Stimulated activated CD4-positive, alpha-beta T cell treated with anti-CD3 and anti-CD28 coated beads, TNF-alpha, amount 100 ng/mL, for 48 hours (primary cell): ENCODE measurements around the gene TRIM15.
"Not testable (repeated sequence)": the region's sequence is repeated elsewhere in the genome, so short reads cannot be mapped to it uniquely, and the experiment has no call there.

Source experiments
- DNase-seq, 3 donors: peaks; one replicate each; pipeline ENCODE4 v3.0.0-alpha.2; 2020; ENCODE audit warnings: low read depth in 3 of 3

The TRIM15 gene

DNA sequence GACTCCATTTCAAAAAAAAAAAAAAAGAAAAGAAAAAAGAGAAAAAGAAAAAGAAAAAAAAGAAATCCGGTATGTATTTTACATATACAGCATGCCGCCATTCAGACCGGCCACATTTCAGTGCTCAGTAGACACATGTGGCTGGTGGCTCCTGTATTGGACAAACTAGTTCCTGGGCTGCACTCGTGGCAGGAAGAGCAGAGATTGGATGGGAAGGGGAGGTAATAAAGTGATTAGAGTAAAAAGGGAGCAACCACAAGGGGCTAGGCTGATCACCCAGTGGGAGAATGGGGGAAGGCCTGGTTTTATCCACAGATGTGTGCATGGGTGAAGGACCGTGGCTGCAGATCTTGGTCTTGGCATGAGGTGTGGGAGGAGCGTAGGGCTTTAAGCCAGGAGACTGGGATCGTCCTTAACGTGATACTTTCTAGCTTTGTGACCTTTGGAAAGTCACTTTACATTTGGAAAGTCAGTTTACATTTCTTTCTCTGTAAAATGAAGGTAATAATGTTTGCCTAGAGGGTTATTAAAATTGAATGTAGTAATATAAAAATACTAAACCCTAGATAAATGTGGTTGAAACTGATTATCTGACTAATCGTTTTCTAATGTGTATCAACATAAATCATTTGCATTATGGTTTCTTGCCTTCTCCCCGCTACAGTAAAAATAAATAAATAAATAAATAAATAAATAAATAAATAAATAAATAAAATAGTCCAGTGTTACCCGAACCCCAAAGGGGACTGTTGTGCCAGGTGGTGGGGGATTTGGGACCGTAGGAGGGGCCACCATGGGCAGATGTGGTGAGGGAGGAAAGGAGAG is 869 bp upstream of the TRIM15 start:
- DNase-seq: no peak

- DNase-seq: no peak
These were observed 740 bp downstream of the TRIM15 start for GRCh38 chr6:30163918-30164654.

- DNase-seq: no peak
These were observed 1.4 kb downstream of the TRIM15 start for GRCh38 chr6:30164714-30165113.

- DNase-seq: not testable (repeated sequence)
These were observed 1.9 kb downstream of the TRIM15 start for GRCh38 chr6:30165238-30165637.

- DNase-seq: no peak
These were observed 3.8 kb downstream of the TRIM15 start for GRCh38 chr6:30167101-30167500.

DNA sequence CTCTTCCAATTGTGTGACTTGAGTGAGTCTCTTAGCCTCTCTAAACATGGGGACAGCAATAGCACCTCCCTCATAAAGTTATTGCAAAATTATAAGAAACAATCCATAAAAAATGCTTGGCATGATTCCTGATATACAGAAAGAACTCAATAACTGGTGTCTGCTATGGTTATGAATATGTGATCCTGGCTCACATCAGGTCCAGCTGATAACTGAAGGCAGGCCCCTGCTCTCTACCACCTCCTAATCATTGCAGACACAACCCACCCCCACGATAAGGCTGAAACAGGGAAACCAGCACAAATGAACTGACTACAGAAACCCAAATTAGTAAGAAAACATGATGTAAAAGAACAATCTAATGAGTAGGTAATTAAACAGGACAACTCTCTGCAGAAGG is 5.4 kb downstream of the TRIM15 start:
- no peak for DNase-seq

DNA sequence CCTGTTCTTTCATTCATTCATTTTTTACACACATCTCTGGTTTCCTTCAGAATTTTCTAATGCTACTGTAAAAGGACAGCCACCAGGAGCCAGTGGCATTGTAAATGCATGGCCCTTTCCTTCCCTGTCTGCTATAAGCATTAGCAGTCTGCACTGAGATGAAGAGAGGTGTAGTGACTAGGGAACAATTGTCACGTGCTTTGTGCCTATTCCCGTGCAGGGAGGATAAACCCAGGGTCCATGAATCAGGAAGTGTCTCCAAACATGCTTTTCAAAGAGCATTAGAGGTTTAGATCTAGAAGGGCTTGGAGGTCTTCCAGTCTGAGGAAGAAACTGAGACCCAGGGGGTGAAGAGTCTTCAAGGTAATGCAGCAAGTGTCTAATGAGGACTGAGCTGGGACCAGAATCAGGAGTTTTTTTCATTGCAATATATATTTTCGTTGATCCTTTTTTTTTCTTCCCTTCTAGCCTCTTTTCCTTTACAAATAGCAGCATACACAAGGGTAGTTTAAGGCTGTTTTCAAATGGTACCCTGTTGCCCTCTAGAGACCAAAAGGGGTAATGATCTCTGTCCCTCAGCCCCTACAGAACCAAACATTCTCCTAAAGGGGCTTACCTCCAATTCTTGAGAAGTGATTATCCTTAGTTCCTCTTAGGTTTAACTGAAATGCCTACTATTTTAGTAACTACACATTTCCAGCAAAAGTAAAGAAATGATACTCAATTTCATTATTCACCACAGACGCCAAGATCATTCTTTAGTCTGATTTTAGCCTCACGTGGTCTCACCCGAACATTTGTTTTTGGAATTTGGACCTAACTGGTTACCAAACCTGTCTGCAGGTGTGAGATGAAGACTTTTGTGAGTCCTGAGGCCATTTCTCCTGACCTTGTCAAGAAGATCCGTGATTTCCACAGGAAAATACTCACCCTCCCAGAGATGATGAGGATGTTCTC is 6.6 kb downstream of the TRIM15 start:
- no peak for DNase-seq

DNA sequence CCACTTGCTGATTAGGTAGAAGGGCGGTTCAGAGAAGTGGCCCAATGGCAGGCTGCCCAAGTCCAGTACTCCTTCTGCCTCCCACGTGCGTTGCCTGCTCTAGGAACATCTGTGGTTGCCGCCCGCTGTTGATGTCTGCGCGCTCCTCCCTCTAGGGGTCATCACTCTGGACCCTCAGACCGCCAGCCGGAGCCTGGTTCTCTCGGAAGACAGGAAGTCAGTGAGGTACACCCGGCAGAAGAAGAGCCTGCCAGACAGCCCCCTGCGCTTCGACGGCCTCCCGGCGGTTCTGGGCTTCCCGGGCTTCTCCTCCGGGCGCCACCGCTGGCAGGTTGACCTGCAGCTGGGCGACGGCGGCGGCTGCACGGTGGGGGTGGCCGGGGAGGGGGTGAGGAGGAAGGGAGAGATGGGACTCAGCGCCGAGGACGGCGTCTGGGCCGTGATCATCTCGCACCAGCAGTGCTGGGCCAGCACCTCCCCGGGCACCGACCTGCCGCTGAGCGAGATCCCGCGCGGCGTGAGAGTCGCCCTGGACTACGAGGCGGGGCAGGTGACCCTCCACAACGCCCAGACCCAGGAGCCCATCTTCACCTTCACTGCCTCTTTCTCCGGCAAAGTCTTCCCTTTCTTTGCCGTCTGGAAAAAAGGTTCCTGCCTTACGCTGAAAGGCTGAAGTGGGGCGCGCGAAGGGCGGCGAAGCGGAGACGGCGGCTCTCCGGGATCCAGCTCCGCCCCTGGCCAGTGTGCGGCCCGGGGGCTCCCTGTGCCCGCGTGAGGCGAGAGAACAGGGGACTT is 8.5 kb downstream of the TRIM15 start:
- no peak for DNase-seq

DNA sequence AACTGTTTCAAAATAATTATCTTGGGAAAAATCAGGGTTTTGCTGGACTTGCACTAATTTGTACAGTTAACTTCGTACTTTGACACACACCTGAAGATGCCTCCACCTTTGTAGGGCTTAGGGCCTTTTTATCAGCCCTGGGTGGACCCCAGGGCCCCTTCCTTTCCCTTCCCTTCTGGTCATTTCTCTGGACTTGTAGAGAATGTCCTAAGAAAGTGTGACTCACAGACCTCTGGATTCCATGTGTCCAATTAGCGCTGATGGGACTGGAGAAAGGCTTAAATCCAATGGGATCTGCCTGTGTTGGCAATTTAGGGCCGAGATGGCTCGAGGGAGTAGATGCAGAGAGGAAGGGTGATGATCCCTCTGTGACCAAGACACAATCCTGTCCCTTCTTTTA is 9.3 kb downstream of the TRIM15 start:
- DNase-seq: no peak

GRCh38 chr6:30175765-30176164 is 12.4 kb downstream of the TRIM15 start:
- DNase-seq: no peak

GRCh38 chr6:30178837-30179236 is 15.5 kb downstream of the TRIM15 start:
- no peak for DNase-seq

DNA sequence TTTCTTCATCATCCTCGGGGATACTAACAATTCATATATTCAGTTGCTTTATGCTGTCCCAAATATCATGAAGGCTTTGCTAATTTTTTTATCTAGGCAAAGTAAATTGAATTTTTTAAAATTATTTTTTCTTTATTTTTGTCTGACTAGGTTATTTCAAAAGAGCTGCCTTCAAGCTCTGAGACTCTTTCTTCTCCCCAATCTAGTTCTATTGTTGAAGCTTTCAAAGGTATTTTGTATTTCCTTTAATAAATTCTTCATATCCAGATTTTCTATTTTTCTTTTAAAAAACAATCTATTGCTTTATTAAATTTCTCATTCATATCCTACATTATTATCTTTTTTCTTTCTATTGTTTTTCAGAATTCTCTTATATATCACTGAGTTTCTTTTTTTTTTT is 16.8 kb downstream of the TRIM15 start:
- no peak for DNase-seq

- no peak for DNase-seq
These were observed 21.2 kb downstream of the TRIM15 start for GRCh38 chr6:30184417-30185031.

DNA sequence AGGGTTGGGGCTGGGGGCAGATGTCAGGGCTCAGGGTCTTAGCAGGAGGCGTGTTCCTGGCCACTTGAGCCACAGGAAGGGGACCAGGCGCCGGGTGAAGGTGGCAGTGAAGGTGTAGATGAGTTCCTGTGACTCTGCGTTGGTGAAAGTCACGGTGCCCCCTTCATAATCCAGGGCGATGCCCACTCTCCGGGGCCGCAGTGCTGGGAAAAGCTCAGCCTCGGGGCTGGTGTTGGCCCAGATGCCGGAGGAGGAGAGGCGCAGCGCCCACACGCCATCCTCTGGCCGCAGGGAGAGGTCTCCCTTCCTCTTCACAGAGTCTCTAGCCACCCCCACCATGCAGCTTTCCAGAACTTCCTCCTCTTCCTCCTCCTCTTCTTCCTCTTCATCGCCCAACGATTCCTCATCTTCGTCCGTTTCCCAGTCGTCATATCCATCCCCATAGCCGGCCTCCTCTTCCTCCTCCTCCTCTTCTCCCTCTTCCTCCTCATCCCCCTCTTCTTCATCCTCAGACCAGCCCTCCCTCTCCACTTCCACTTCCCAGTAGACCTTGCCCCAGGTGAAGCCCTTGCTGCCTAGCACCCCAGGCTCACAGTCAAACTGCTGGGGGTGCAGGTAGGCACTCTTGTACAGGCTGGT is 22.6 kb downstream of the TRIM15 start:
- DNase-seq: no peak

GRCh38 chr6:30188541-30188940 is 25.2 kb downstream of the TRIM15 start:
- no peak for DNase-seq

DNA sequence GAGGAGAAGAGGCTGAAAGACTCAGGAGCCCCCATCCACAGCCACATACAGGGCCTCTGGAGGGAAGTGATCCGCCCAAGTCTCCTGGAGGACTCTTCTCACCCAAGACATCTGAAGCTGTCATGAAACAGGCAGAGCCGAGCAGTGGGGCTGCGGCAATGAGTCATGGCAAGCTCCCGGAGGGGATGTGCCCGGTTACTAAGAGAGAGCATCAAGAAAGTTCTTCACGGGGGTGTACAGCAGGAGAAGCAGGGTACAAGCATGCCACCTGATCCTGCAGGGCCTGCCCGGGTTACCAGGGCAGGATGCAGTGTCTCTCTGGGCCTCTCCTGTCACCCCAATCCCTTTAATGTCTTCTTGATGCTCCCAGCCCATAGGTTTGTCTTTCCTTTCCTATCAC is 28.7 kb downstream of the TRIM15 start:
- no peak for DNase-seq

DNA sequence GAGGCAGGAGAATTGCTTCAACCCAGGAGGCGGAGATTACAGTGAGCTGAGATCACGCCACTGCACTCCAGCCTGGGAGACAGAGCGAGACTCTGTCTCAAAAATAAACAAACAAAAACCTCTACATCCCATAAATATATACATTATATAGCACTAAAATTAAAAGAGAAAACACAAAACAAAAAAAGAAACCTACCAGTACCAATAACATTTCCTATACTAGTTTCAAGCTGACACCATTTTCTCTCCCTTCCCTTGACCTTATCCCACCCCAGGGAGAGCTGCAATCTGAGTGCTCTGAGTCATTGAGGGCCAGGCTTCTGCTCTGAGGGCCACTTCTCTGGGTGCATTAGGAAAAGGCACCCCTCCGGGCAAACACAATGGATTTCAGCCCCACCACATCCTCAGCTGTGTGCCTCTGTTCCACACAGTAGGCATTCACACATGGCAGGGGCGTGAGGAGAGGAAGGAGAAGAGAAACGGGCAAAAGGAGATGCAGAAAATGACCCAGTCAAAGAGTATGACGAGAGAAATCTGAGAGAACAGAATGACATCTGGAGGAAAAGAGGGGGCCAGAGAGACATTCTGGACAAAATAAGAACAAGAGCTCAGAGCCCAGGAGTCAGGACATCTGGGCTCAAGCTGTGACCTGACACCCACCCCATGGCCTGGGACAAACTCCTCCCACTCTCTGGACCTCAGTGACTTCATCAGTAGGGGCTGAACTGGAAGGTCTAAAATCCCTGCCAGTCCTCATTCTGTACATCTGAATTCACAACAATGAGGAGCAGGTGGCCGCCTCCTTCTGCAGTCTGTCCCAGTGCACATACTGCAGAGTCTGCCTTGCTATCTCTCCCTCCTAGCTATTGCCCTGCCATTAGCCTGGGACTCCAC is 31.7 kb downstream of the TRIM15 start:
- DNase-seq: no peak

GRCh38 chr6:30195951-30196350 is 32.6 kb downstream of the TRIM15 start:
- DNase-seq: no peak

GRCh38 chr6:30196376-30196775 is 33.0 kb downstream of the TRIM15 start:
- DNase-seq: no peak
